H1 (cell line): ENCODE results near the gene TBC1D19. TPM values are rescaled to one million over a fixed set of nuclear protein-coding genes. Genes with fewer than 3 reads are reported as not detected.

Experiments used
- CBX5 ChIP-seq: fragments of 300-800, 300-1000 bp; sonication (generic); IDR thresholded peaks from 2 replicates; pipeline ENCODE4 v1.7.1; 2016; ENCODE audit warnings: antibody characterized with exemption, low read length, low read depth
- CTBP2 ChIP-seq: IDR thresholded peaks from 2 replicates; pipeline ENCODE4 v1.7.0; 2011; ENCODE audit warnings: borderline replicate concordance, mild to moderate bottlenecking, moderate library complexity, mixed read lengths, low read length; ENCODE audit not compliant: insufficient read depth, insufficient read length
- POLR2AphosphoS5 ChIP-seq: IDR thresholded peaks from 2 replicates; pipeline ENCODE4 v1.6.1; 2011; ENCODE audit warnings: low read depth, low read length
- SUZ12 ChIP-seq: fragments of 200-600 bp; sonication (generic); IDR thresholded peaks from 2 replicates; pipeline ENCODE4 v1.6.1; 2012; ENCODE audit warnings: mild to moderate bottlenecking, inconsistent platforms, low read length, moderate library complexity, mixed read lengths
- polyA plus RNA-seq, 7 experiments: library from polyadenylated mRNA; depleted of rRNA in 3 of 7; stranded (reverse) in 5 of 7; unstranded in 2 of 7; fragments of >200 nt in 5 of 7; fragments of 200-250 nt in 2 of 7; gene quantifications; 1 replicate in 5 of 7; 2 replicates in 1 of 7; 4 replicates in 1 of 7; pipeline versions ENCODE4 v1.2.1 to v1.2.3, GENCODE V29; 2011 to 2013; ENCODE audit warnings: missing spikeins in 2 of 7, mixed read lengths in 2 of 7
- total RNA-seq: library from RNA; stranded (reverse); fragmentation: NEBNext Ultra II Directional; extraction: Animal tissue kit (Norgen Biotek cat#: 25700); gene quantifications from 2 replicates; pipeline ENCODE4 v1.2.1, GENCODE V29; 2021

TBC1D19 gene
- total and polyA plus RNA-seq, 2 of the 8 experiments (the other 6 are each of a cell fraction or from before 2014, with no cell fraction given), result 1.9 to 3.5 TPM

GRCh38 chr4:26685250-26685649 is 101.4 kb downstream of the TBC1D19 start (continued):
- TF ChIP-seq CTBP2, result no peak
- no peak for TF ChIP-seq POLR2AphosphoS5
- no peak for TF ChIP-seq CBX5
- no peak for TF ChIP-seq SUZ12
- TF ChIP-seq, all 59 proteins: peak for 0
